HCT116 (cell line): ENCODE measurements around the gene GET3. TPM values are rescaled to one million over a fixed set of nuclear protein-coding genes. Genes with fewer than 3 reads are reported as not detected.

Source experiments
- ATAC-seq: fragments of 200-7000 bp; cut with Tn5 transposase; 2 replicates; pipeline ENCODE4 v1.9.1; 2020; ENCODE audit warnings: mild to moderate bottlenecking, moderate library complexity
- BruUV-seq: library from RNA; stranded (reverse); fragments of 400-500 nt; replicated peaks from 2 replicates; lab custom pipeline; 2021; lab: Mats Ljungman, UMichigan
- CTCF ChIA-PET: fragments of 300-600 bp; sonication (Branson Sonifier 250); formaldehyde crosslinking; loops from one replicate; lab custom pipeline; 2021; ENCODE audit warnings: antibody characterized with exemption; lab: Charles Lee
- POLR2A ChIA-PET: fragments of 300-600, 350-600 bp; sonication (Branson Sonifier 250); formaldehyde crosslinking; loops from one replicate; lab custom pipeline; 2021; ENCODE audit warnings: antibody characterized with exemption; lab: Charles Lee
- RAD21 ChIA-PET, 2 experiments: fragments of 300-600 bp; sonication (Branson Sonifier 250); formaldehyde crosslinking; loops; one replicate each; lab custom pipeline; 2023; ENCODE audit warnings: low total read pairs in 2 of 2; ENCODE audit not compliant: uncharacterized antibody in 2 of 2, unreplicated experiment in 2 of 2, low non-redundant PET in 1 of 2; lab: Charles Lee
- DNase-seq: peaks from one replicate; pipeline ENCODE4 v3.0.0-alpha.2; 2010; ENCODE audit warnings: low read depth, low spot score
- H2AFZ ChIP-seq: fragments of 200-600 bp; shearing (Covaris generic), sonication (generic); 2 replicates; pipeline ENCODE4 v1.6.1; 2017; ENCODE audit warnings: low read depth, mixed run types, mixed read lengths, antibody characterized with exemption, low read length; ENCODE audit not compliant: poor library complexity, severe bottlenecking
- H3K27ac ChIP-seq: 2 replicates; pipeline ENCODE4 v1.5.1; 2012; ENCODE audit warnings: low read depth, low read length
- H3K27me3 ChIP-seq: fragments of 200-600 bp; sonication (generic); 2 replicates; pipeline ENCODE4 v1.6.1; 2016; ENCODE audit warnings: mixed run types, low read length, mixed read lengths; ENCODE audit not compliant: insufficient read depth
- H3K36me3 ChIP-seq, 2 experiments: fragments of 200-500 bp in 1 of 2; fragments of 200-600 bp in 1 of 2; sonication (Bioruptor generic) in 1 of 2; sonication (generic) in 1 of 2; 2 replicates each; pipeline versions ENCODE4 v1.5.1 to v1.6.1; 2014 to 2016; ENCODE audit warnings: low read length in 2 of 2, inconsistent platforms in 1 of 2, mixed read lengths in 1 of 2, mixed run types in 1 of 2; ENCODE audit not compliant: insufficient read depth in 2 of 2, control insufficient read depth in 1 of 2
- H3K4me1 ChIP-seq, 2 experiments: fragments of 200-600 bp in 1 of 2; sonication (generic) in 1 of 2; 2 replicates each; pipeline versions ENCODE4 v1.5.1 to v1.6.1; 2012 to 2017; ENCODE audit warnings: low read length in 2 of 2, inconsistent platforms in 1 of 2, mild to moderate bottlenecking in 1 of 2, mixed read lengths in 1 of 2, mixed run types in 1 of 2, moderate library complexity in 1 of 2; ENCODE audit not compliant: insufficient read depth in 2 of 2, control insufficient read depth in 1 of 2
- H3K4me2 ChIP-seq: fragments of 200-600 bp; sonication (generic); 2 replicates; pipeline ENCODE4 v1.6.1; 2017; ENCODE audit warnings: mixed run types, low read length, mixed read lengths
- H3K4me3 ChIP-seq, 2 experiments: fragments of 200-600 bp in 1 of 2; sonication (generic) in 1 of 2; replicated peaks in 1 of 2; 2 replicates each; pipeline ENCODE4 v1.5.1; 2011 to 2016; ENCODE audit warnings: low read length in 2 of 2, control low read depth in 1 of 2, low read depth in 1 of 2, mild to moderate bottlenecking in 1 of 2, mixed read lengths in 1 of 2, mixed run types in 1 of 2
- H3K79me2 ChIP-seq: fragments of 200-600 bp; sonication (generic); 2 replicates; pipeline ENCODE4 v1.6.1; 2017; ENCODE audit warnings: mild to moderate bottlenecking, mixed run types, low read length, moderate library complexity, mixed read lengths; ENCODE audit not compliant: insufficient read depth
- H3K9ac ChIP-seq: fragments of 200-600 bp; sonication (generic); 2 replicates; pipeline ENCODE4 v1.6.1; 2016; ENCODE audit warnings: low read length, mixed read lengths
- H3K9me2 ChIP-seq: fragments of 200-600 bp; sonication (generic), shearing (Covaris generic); 2 replicates; pipeline ENCODE4 v1.6.1; 2017; ENCODE audit warnings: mixed run types, mild to moderate bottlenecking, moderate library complexity; ENCODE audit not compliant: insufficient read depth
- H3K9me3 ChIP-seq, 2 experiments: fragments of 200-500 bp in 1 of 2; fragments of 200-600 bp in 1 of 2; sonication (Bioruptor generic) in 1 of 2; sonication (generic) in 1 of 2; 2 replicates each; pipeline ENCODE4 v1.6.1; 2014 to 2017; ENCODE audit warnings: low read length in 2 of 2, mixed read lengths in 2 of 2, inconsistent platforms in 1 of 2, low read depth in 1 of 2, mild to moderate bottlenecking in 1 of 2, mixed run types in 1 of 2, moderate library complexity in 1 of 2; ENCODE audit not compliant: control insufficient read depth in 1 of 2, insufficient read depth in 1 of 2
- H4K20me1 ChIP-seq: fragments of 200-600 bp; sonication (generic), shearing (Covaris generic); 2 replicates; pipeline ENCODE4 v1.6.1; 2017; ENCODE audit warnings: mixed run types, mild to moderate bottlenecking, moderate library complexity; ENCODE audit not compliant: insufficient read depth
- CBX3 ChIP-seq: IDR thresholded peaks from 2 replicates; pipeline ENCODE4 v1.6.1; 2012; ENCODE audit warnings: low read depth
- CEBPB ChIP-seq: IDR thresholded peaks from 2 replicates; pipeline ENCODE4 v1.6.1; 2012; ENCODE audit warnings: low read depth
- EGR1 ChIP-seq: IDR thresholded peaks from 2 replicates; pipeline ENCODE4 v1.6.1; 2012; ENCODE audit warnings: low read depth
- ELF1 ChIP-seq: IDR thresholded peaks from 2 replicates; pipeline ENCODE4 v1.6.1; 2012; ENCODE audit warnings: low read depth, borderline replicate concordance
- EZH2 ChIP-seq: fragments of 200-600 bp; sonication (generic); IDR thresholded peaks from 2 replicates; pipeline ENCODE4 v1.6.1; 2017; ENCODE audit warnings: antibody characterized with exemption, mixed run types
- EZH2phosphoT487 ChIP-seq: fragments of 200-600 bp; IDR thresholded peaks from 2 replicates; pipeline ENCODE4 v1.6.1; 2018; ENCODE audit warnings: antibody characterized with exemption, borderline replicate concordance
- FOSL1 ChIP-seq: IDR thresholded peaks from 2 replicates; pipeline ENCODE4 v1.6.1; 2012; ENCODE audit warnings: low read depth
- JUND ChIP-seq: IDR thresholded peaks from 2 replicates; pipeline ENCODE4 v1.6.1; 2012
- POLR2A ChIP-seq: IDR thresholded peaks from 2 replicates; pipeline ENCODE4 v1.7.0; 2011; ENCODE audit warnings: borderline replicate concordance; ENCODE audit not compliant: insufficient read depth, insufficient read length; ENCODE audit errors: extremely low read depth
- POLR2AphosphoS5 ChIP-seq: IDR thresholded peaks from 2 replicates; pipeline ENCODE4 v1.6.1; 2011; ENCODE audit warnings: mild to moderate bottlenecking, low read depth, low read length, moderate library complexity
- RAD21 ChIP-seq: IDR thresholded peaks from 2 replicates; pipeline ENCODE4 v1.6.1; 2012; ENCODE audit warnings: low read depth, mild to moderate bottlenecking
- SP1 ChIP-seq: IDR thresholded peaks from 2 replicates; pipeline ENCODE4 v1.6.1; 2012; ENCODE audit warnings: low read depth
- SRF ChIP-seq: IDR thresholded peaks from 2 replicates; pipeline ENCODE4 v1.6.1; 2012; ENCODE audit warnings: low read depth
- YY1 ChIP-seq: IDR thresholded peaks from 2 replicates; pipeline ENCODE4 v1.6.1; 2011; ENCODE audit warnings: low read length, low read depth, moderate library complexity, mild to moderate bottlenecking; ENCODE audit not compliant: insufficient replicate concordance; ENCODE audit errors: extremely low read depth
- ZFX ChIP-seq: fragments of 450-650 bp; IDR thresholded peaks from 2 replicates; pipeline ENCODE4 v1.6.1; 2017
- intact Hi-C: fragments of 100-400 bp; cut with micrococcal nuclease; formaldehyde crosslinking; loops from 2 replicates; pipeline ENCODE4 v1.10.0; 2022
- total RNA-seq: library from RNA; stranded (reverse); gene quantifications from one replicate; pipeline ENCODE4 v1.2.1, GENCODE V29; 2021; ENCODE audit not compliant: unreplicated experiment
- TF ChIP-seq, protein P1 (sequence below): IDR thresholded peaks from 2 replicates; pipeline ENCODE4 v1.6.1; 2012; ENCODE audit warnings: low read depth
- TF ChIP-seq, protein P2 (sequence below), 3 experiments: fragments of 200-600 bp in 1 of 3; sonication (generic) in 1 of 3; IDR thresholded peaks in 2 of 3; conservative IDR thresholded peaks in 1 of 3; 2 replicates each; pipeline ENCODE4 v1.5.1; 2012 to 2017; ENCODE audit warnings: low read depth in 2 of 3, low read length in 2 of 3, antibody characterized with exemption in 1 of 3, borderline replicate concordance in 1 of 3, control low read depth in 1 of 3, mild to moderate bottlenecking in 1 of 3, mixed read lengths in 1 of 3, mixed run types in 1 of 3, moderate library complexity in 1 of 3; ENCODE audit not compliant: insufficient read depth in 1 of 3

Gene GET3
- total RNA-seq, 1 experiment from 2014 or later: 77.6 TPM

DNA sequence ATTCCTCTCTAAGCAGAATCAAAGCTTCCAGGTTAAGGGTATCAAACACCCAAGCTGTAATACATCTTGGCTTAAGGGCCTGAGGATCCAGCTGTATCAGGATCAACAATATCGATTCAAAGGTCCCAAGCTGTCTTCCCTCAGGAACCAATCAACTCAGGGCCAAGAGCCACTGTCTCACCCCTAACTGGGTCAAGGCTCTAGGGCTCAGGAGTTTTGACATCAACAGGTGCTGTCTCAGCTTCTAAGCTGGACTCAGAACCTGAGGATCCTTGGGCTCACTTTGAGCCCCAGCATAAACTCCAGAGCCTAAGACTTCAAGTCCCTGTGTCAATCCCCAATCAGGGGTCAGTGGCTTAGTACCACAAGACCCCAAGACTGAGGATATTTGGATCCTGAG is 41.8 kb upstream of the GET3 start:
- ChIA-PET POLR2A (no interaction called here), CTCF (no interaction called here)
- Histone ChIP-seq H3K36me3 (peaks cover 8 to 12% of the 10 kb centered on the region in 2 experiments; a peak in 3 of 4 replicates), H3K9ac (peak overlapping the region; percentile 90), H2AFZ (no peak overlapping the region), H3K27ac (no peak overlapping the region), H3K27me3 (no peaks in the 10 kb centered on the region), H3K9me2 (no peaks in the 10 kb centered on the region), H3K4me1 (peaks cover 9 to 23% of the 10 kb centered on the region in 2 experiments; a peak in 3 of 4 replicates)
- no TSS peak for BruUV-seq
- ATAC-seq (no peak), DNase-seq (no peak)
- intact Hi-C loops: no loop called here
- TF ChIP-seq POLR2AphosphoS5: no peak
- no peak for TF ChIP-seq ZFX
- TF ChIP-seq SRF: no peak
- TF ChIP-seq JUND: no peak
- TF ChIP-seq CBX3: no peak
- TF ChIP-seq, all 23 proteins: peak for 0
- peaks cover 10% of the 10 kb centered on the region; the same call in 1 of the 2 replicates for H3K79me2 ChIP-seq
- RAD21 ChIA-PET: no interaction called here
- H4K20me1 ChIP-seq: no peaks in the 10 kb centered on the region
- peak overlapping the region; percentile 88 to 92 for H3K4me3 ChIP-seq
- no peaks in the 10 kb centered on the region for H3K9me3 ChIP-seq
- peak overlapping the region; percentile 93 for H3K4me2 ChIP-seq

DNA sequence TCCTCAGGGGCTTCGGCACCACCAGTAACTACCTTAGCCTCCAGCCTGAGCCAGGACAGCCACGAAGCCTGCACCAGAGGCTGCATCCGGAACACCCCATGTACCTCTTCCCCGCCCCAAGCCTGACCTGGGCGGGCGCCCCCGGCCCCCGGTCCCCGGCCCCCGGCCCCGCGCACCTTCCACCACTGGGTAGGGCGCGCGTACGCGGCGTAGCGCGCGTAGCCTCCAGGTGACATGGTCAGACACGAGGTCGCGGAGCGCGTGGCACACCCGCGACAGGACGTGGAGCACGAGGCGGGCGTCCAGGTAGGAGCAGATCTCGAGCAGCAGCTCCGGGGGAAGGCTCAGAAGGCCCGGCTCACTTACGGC is 41.3 kb upstream of the GET3 start:
- Histone ChIP-seq H3K27ac (peak overlapping the region; percentile 53), H4K20me1 (no peaks in the 10 kb centered on the region), H2AFZ (no peak overlapping the region), H3K9me3 (no peaks in the 10 kb centered on the region), H3K9ac (peak overlapping the region; percentile 90), H3K4me1 (peaks cover 9 to 23% of the 10 kb centered on the region in 2 experiments; a peak in 3 of 4 replicates), H3K79me2 (peaks cover 10% of the 10 kb centered on the region; the same call in 1 of the 2 replicates), H3K4me2 (peak overlapping the region; percentile 93), H3K36me3 (peaks cover 11 to 17% of the 10 kb centered on the region in 2 experiments; a peak in 3 of 4 replicates), H3K27me3 (no peaks in the 10 kb centered on the region), H3K4me3 (peak overlapping the region; percentile 88 to 92), H3K9me2 (no peaks in the 10 kb centered on the region)
- ATAC-seq (peak; percentile 46), DNase-seq (no peak)
- ChIA-PET POLR2A (interaction anchor here (1.5 to 1.6 kb wide), 2 partner anchors 14 to 87 kb away, joined by 3 to 8 read pairs; partner anchors contain the start of gene DHPS), RAD21 (no interaction called here), CTCF (no interaction called here)
- intact Hi-C loops: no loop called here
- no TSS peak for BruUV-seq
- TF ChIP-seq SRF: no peak
- TF ChIP-seq RAD21: no peak
- TF ChIP-seq, protein P1, sequence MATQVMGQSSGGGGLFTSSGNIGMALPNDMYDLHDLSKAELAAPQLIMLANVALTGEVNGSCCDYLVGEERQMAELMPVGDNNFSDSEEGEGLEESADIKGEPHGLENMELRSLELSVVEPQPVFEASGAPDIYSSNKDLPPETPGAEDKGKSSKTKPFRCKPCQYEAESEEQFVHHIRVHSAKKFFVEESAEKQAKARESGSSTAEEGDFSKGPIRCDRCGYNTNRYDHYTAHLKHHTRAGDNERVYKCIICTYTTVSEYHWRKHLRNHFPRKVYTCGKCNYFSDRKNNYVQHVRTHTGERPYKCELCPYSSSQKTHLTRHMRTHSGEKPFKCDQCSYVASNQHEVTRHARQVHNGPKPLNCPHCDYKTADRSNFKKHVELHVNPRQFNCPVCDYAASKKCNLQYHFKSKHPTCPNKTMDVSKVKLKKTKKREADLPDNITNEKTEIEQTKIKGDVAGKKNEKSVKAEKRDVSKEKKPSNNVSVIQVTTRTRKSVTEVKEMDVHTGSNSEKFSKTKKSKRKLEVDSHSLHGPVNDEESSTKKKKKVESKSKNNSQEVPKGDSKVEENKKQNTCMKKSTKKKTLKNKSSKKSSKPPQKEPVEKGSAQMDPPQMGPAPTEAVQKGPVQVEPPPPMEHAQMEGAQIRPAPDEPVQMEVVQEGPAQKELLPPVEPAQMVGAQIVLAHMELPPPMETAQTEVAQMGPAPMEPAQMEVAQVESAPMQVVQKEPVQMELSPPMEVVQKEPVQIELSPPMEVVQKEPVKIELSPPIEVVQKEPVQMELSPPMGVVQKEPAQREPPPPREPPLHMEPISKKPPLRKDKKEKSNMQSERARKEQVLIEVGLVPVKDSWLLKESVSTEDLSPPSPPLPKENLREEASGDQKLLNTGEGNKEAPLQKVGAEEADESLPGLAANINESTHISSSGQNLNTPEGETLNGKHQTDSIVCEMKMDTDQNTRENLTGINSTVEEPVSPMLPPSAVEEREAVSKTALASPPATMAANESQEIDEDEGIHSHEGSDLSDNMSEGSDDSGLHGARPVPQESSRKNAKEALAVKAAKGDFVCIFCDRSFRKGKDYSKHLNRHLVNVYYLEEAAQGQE: no peak
- TF ChIP-seq ZFX: no peak
- TF ChIP-seq, protein P2, sequence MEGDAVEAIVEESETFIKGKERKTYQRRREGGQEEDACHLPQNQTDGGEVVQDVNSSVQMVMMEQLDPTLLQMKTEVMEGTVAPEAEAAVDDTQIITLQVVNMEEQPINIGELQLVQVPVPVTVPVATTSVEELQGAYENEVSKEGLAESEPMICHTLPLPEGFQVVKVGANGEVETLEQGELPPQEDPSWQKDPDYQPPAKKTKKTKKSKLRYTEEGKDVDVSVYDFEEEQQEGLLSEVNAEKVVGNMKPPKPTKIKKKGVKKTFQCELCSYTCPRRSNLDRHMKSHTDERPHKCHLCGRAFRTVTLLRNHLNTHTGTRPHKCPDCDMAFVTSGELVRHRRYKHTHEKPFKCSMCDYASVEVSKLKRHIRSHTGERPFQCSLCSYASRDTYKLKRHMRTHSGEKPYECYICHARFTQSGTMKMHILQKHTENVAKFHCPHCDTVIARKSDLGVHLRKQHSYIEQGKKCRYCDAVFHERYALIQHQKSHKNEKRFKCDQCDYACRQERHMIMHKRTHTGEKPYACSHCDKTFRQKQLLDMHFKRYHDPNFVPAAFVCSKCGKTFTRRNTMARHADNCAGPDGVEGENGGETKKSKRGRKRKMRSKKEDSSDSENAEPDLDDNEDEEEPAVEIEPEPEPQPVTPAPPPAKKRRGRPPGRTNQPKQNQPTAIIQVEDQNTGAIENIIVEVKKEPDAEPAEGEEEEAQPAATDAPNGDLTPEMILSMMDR (IDR thresholded peaks at IDR 0.05 in 2 of 3, conservative IDR thresholded peaks at IDR 0.05 in 1 of 3; ENCODE audit: borderline replicate concordance in 1 of 3, insufficient read depth in 1 of 3, low read depth in 2 of 3, low read length in 2 of 3): no peak
- no peak for TF ChIP-seq YY1
- TF ChIP-seq SP1: no peak
- no peak for TF ChIP-seq CBX3
- TF ChIP-seq FOSL1: no peak
- no peak for TF ChIP-seq CEBPB
- no peak for TF ChIP-seq ELF1
- no peak for TF ChIP-seq JUND
- no peak for TF ChIP-seq POLR2A
- no peak for TF ChIP-seq EGR1
- no peak for TF ChIP-seq EZH2phosphoT487
- no peak for TF ChIP-seq EZH2
